Endothelial cell of umbilical vein (primary cell): ENCODE measurements around the gene CDKN2D. TPM values are rescaled to one million over a fixed set of nuclear protein-coding genes. Genes with fewer than 3 reads are reported as not detected.

Experiments
- BruUV-seq: library from RNA; stranded (reverse); fragments of 400-500 nt; replicated peaks from 2 replicates; lab custom pipeline; 2021; lab: Mats Ljungman, UMichigan
- CTCF ChIA-PET: fragments of 300-600, 350-600 bp; sonication (Branson Sonifier 250); formaldehyde crosslinking; loops from one replicate; lab custom pipeline; 2021; ENCODE audit warnings: antibody characterized with exemption, inconsistent platforms; lab: Charles Lee
- POLR2A ChIA-PET: fragments of 300-600, 350-600 bp; sonication (Branson Sonifier 250); formaldehyde crosslinking; loops from one replicate; lab custom pipeline; 2021; ENCODE audit warnings: antibody characterized with exemption, inconsistent platforms; lab: Charles Lee
- DNase-seq: peaks from one replicate; pipeline ENCODE4 v3.0.0-alpha.2; 2011; ENCODE audit warnings: low read depth, low spot score
- FAIRE-seq: peaks from 2 replicates; lab custom pipeline; 2011; peaks lifted over from hg19 to GRCh38; lab: Jason Lieb, UNC
- H2AFZ ChIP-seq: 2 replicates; pipeline ENCODE4 v1.6.0; 2012; ENCODE audit warnings: low read depth, low read length, control low read depth, inconsistent platforms
- H3K27ac ChIP-seq: 2 replicates; pipeline ENCODE4 v1.5.1; 2011; ENCODE audit warnings: low read depth, mild to moderate bottlenecking, control low read depth, low read length, moderate library complexity; ENCODE audit not compliant: insufficient read depth
- H3K27me3 ChIP-seq, 2 experiments: 2 replicates each; pipeline versions ENCODE4 v1.6.0 to v1.6.1; 2011; ENCODE audit warnings: low read length in 2 of 2, mixed read lengths in 1 of 2; ENCODE audit not compliant: control insufficient read depth in 2 of 2, insufficient read depth in 2 of 2
- H3K36me3 ChIP-seq, 2 experiments: 2 replicates in 1 of 2; 3 replicates in 1 of 2; pipeline ENCODE4 v1.5.1; 2011; ENCODE audit warnings: low read length in 2 of 2, mild to moderate bottlenecking in 1 of 2, moderate library complexity in 1 of 2; ENCODE audit not compliant: control insufficient read depth in 2 of 2, insufficient read depth in 2 of 2; ENCODE audit errors: extremely low read depth in 1 of 2
- H3K4me1 ChIP-seq: 3 replicates; pipeline ENCODE4 v1.5.1; 2011; ENCODE audit warnings: mild to moderate bottlenecking, low read length; ENCODE audit not compliant: control insufficient read depth, insufficient read depth; ENCODE audit errors: extremely low read depth
- H3K4me2 ChIP-seq: 2 replicates; pipeline ENCODE4 v1.6.1; 2011; ENCODE audit warnings: low read length, control low read depth, mixed read lengths; ENCODE audit not compliant: insufficient read depth
- H3K4me3 ChIP-seq, 3 experiments: fragments of 200-600 bp in 1 of 3; sonication (generic), shearing (Covaris generic) in 1 of 3; replicated peaks in 1 of 3; 2 replicates each; pipeline ENCODE4 v1.5.1; 2011 to 2016; ENCODE audit warnings: control low read depth in 3 of 3, low read length in 3 of 3, mild to moderate bottlenecking in 2 of 3, inconsistent platforms in 1 of 3, low read depth in 1 of 3, moderate library complexity in 1 of 3; ENCODE audit not compliant: insufficient read depth in 1 of 3
- H3K79me2 ChIP-seq: 2 replicates; pipeline ENCODE4 v1.6.0; 2012; ENCODE audit warnings: low read length, inconsistent platforms; ENCODE audit not compliant: control insufficient read depth, insufficient read depth
- H3K9ac ChIP-seq: replicated peaks from 2 replicates; pipeline ENCODE3; 2011; ENCODE audit warnings: low read length, control low read depth; ENCODE audit not compliant: insufficient read depth; ENCODE audit errors: extremely low read depth
- H3K9me1 ChIP-seq: replicated peaks from 3 replicates; pipeline ENCODE4 v1.6.0; 2011; ENCODE audit warnings: mild to moderate bottlenecking, low read length; ENCODE audit not compliant: control insufficient read depth, insufficient read depth; ENCODE audit errors: extremely low read depth
- H3K9me3 ChIP-seq: replicated peaks from 2 replicates; pipeline ENCODE4 v1.5.1; 2012; ENCODE audit warnings: low read length, inconsistent platforms; ENCODE audit not compliant: control insufficient read depth, insufficient read depth
- H4K20me1 ChIP-seq: replicated peaks from 2 replicates; pipeline ENCODE3; 2011; ENCODE audit warnings: mild to moderate bottlenecking, low read length; ENCODE audit not compliant: control insufficient read depth, insufficient read depth; ENCODE audit errors: extremely low read depth
- CTCF ChIP-seq, 2 donors: IDR thresholded peaks; 1 replicate in 1 of 2; 2 replicates in 1 of 2; pipeline ENCODE4 v1.5.1; 2011; ENCODE audit warnings: low read length in 2 of 2, mild to moderate bottlenecking in 2 of 2, moderate library complexity in 2 of 2, control low read depth in 1 of 2, inconsistent platforms in 1 of 2, low read depth in 1 of 2; ENCODE audit not compliant: insufficient read depth in 1 of 2; ENCODE audit errors: extremely low read depth in 1 of 2
- EZH2 ChIP-seq: IDR thresholded peaks from 2 replicates; pipeline ENCODE4 v1.6.1; 2012; ENCODE audit warnings: borderline replicate concordance, low read depth, mild to moderate bottlenecking, moderate library complexity, low read length, inconsistent platforms; ENCODE audit not compliant: severe bottlenecking
- FOS ChIP-seq: IDR thresholded peaks from 2 replicates; pipeline ENCODE4 v1.6.1; 2011; ENCODE audit warnings: mild to moderate bottlenecking, low read length, moderate library complexity, borderline replicate concordance; ENCODE audit not compliant: insufficient read depth
- GATA2 ChIP-seq: IDR thresholded peaks from 2 replicates; pipeline ENCODE4 v1.7.0; 2011; ENCODE audit warnings: low read depth, mild to moderate bottlenecking, moderate library complexity, mixed read lengths, low read length; ENCODE audit not compliant: insufficient read length, insufficient read depth
- JUN ChIP-seq: IDR thresholded peaks from 2 replicates; pipeline ENCODE4 v1.6.1; 2011; ENCODE audit warnings: borderline replicate concordance, low read depth; ENCODE audit not compliant: insufficient read length, insufficient read depth
- MAX ChIP-seq: IDR thresholded peaks from 2 replicates; pipeline ENCODE4 v1.6.1; 2011; ENCODE audit not compliant: insufficient read depth, insufficient read length
- MYC ChIP-seq: IDR thresholded peaks from one replicate; pipeline ENCODE4 v1.6.1; 2011; ENCODE audit warnings: mild to moderate bottlenecking, low read depth, low read length
- POLR2A ChIP-seq: IDR thresholded peaks from 2 replicates; pipeline ENCODE4 v1.6.1; 2012; ENCODE audit warnings: low read depth, mild to moderate bottlenecking, control low read depth, low read length
- POLR2AphosphoS5 ChIP-seq: IDR thresholded peaks from 2 replicates; pipeline ENCODE4 v1.6.1; 2012; ENCODE audit warnings: low read depth, mild to moderate bottlenecking, control low read depth, low read length, moderate library complexity; ENCODE audit not compliant: insufficient read depth
- dilution Hi-C: fragments of 300-500 bp; cut with MboI; formaldehyde crosslinking; loops from one replicate; pipeline ENCODE4 v1.15.0; 2019; ENCODE audit warnings: low sequenced_read_pairs; ENCODE audit not compliant: extremely low pct_ligation_motif_present
- intact Hi-C: fragments of 100-400 bp; cut with micrococcal nuclease; formaldehyde crosslinking; loops from one replicate; pipeline ENCODE4 v1.10.0; 2022
- polyA plus RNA-seq, 4 experiments: library from polyadenylated mRNA; depleted of rRNA in 3 of 4; stranded (reverse) in 3 of 4; unstranded in 1 of 4; fragments of >200 nt; gene quantifications; 2 replicates each; pipeline versions ENCODE4 v1.2.1 to v1.2.3, GENCODE V29; 2011 to 2012; ENCODE audit warnings: missing spikeins in 1 of 4
- total RNA-seq: library from RNA; stranded (reverse); gene quantifications from 2 replicates; pipeline ENCODE4 v1.2.3, GENCODE V29; 2021

CDKN2D gene
- total and polyA plus RNA-seq, 2 donors (not counting 3 experiments of a cell fraction or from before 2014, with no cell fraction given), result 5.9 to 9.8 TPM

- dilution Hi-C loops (no loop called here), intact Hi-C loops (loop anchor here (2.0 kb wide), 1 partner anchor 22 kb away; the partner anchor contains the start of gene SLC44A2)
- DNase-seq, result peak; percentile 83
- BruUV-seq, result no TSS peak
- H3K4me2 ChIP-seq, result peak overlapping the region; percentile 72
- H3K27me3 ChIP-seq, result no peaks in the 10 kb centered on the region
- peaks cover 17% of the 10 kb centered on the region for H3K79me2 ChIP-seq
- POLR2A ChIA-PET, result interaction anchor here (0.5 kb wide), 1 partner anchor 26 kb away, joined by 3 read pairs; no protein-coding TSS in a partner anchor
- FAIRE-seq, result no peak
- H3K9me1 ChIP-seq, result no peaks in the 10 kb centered on the region
- no peaks in the 10 kb centered on the region for H4K20me1 ChIP-seq
- peak overlapping the region; percentile 74 for H3K27ac ChIP-seq
- no peaks in the 10 kb centered on the region for H3K36me3 ChIP-seq
- no peaks in the 10 kb centered on the region for H3K9me3 ChIP-seq
- H2AFZ ChIP-seq, result peak overlapping the region; percentile 69
- TF ChIP-seq FOS (no peak), POLR2AphosphoS5 (peak; percentile 30), JUN (no peak), POLR2A (no peak), MYC (no peak)
- peaks cover 25% of the 10 kb centered on the region for H3K4me1 ChIP-seq
- H3K9ac ChIP-seq, result peak overlapping the region; percentile 86
- CTCF ChIA-PET, result interaction anchor here (0.8 to 4.3 kb wide), 11 partner anchors 11 to 93 kb away, joined by 3 to 33 read pairs (median 3); no protein-coding TSS in a partner anchor
- H3K4me3 ChIP-seq, result peak overlapping the region; percentile 87 to 93 (median 91)
These were observed 33.7 kb upstream of the CDKN2D start for GRCh38 chr19:10602330-10603083.

GRCh38 chr19:10601999-10602329 lies 33.2 kb upstream of the CDKN2D start:
- dilution Hi-C loops, result no loop called here
- no peak overlapping the region for H3K27ac ChIP-seq
- POLR2A ChIA-PET, result interaction anchor here (0.5 to 0.8 kb wide), 2 partner anchors 25 to 27 kb away, joined by 3 read pairs; no protein-coding TSS in a partner anchor

More at GRCh38 chr19:10601999-10602329, 33.2 kb upstream of the CDKN2D start:
- H3K27me3 ChIP-seq, result no peaks in the 10 kb centered on the region
- no peak for DNase-seq
- no peak overlapping the region for H3K4me3 ChIP-seq
- H3K36me3 ChIP-seq, result no peaks in the 10 kb centered on the region
- no peaks in the 10 kb centered on the region for H3K9me1 ChIP-seq
- H3K79me2 ChIP-seq, result peaks cover 17% of the 10 kb centered on the region
- no peaks in the 10 kb centered on the region for H3K9me3 ChIP-seq
- H2AFZ ChIP-seq, result peak overlapping the region; percentile 51
- H3K9ac ChIP-seq, result no peak overlapping the region
- no peak overlapping the region for H3K4me2 ChIP-seq
- intact Hi-C loops, result loop anchor here (2.0 kb wide), 1 partner anchor 23 kb away; the partner anchor contains the start of gene SLC44A2
- no TSS peak for BruUV-seq
- TF ChIP-seq EZH2 (no peak), POLR2A (no peak), MYC (no peak), MAX (no peak), POLR2AphosphoS5 (no peak), GATA2 (no peak), FOS (no peak), JUN (no peak), CTCF (IDR thresholded peaks at IDR 0.05; ENCODE audit: extremely low read depth in 1 of 2, insufficient read depth in 1 of 2, low read depth in 1 of 2, low read length in 2 of 2) (no peak)
- peak; percentile 44 for FAIRE-seq
- H3K4me1 ChIP-seq, result peaks cover 26% of the 10 kb centered on the region
- no peaks in the 10 kb centered on the region for H4K20me1 ChIP-seq
- CTCF ChIA-PET, result interaction anchor here (0.8 to 4.3 kb wide), 9 partner anchors 10 to 94 kb away, joined by 3 to 33 read pairs (median 3); no protein-coding TSS in a partner anchor
